Mucosa of stomach (tissue), 1 donor: Measurements from ENCODE around the gene SRRM2.

Experiments
- H3K27me3 ChIP-seq: one replicate; pipeline ENCODE4 v1.7.0; 2013; ENCODE audit warnings: mild to moderate bottlenecking, low read length; ENCODE audit not compliant: control insufficient read depth, insufficient read depth
- H3K36me3 ChIP-seq: one replicate; pipeline ENCODE4 v1.7.0; 2013; ENCODE audit warnings: low read length; ENCODE audit not compliant: control insufficient read depth, insufficient read depth
- H3K4me1 ChIP-seq: one replicate; pipeline ENCODE4 v1.7.0; 2013; ENCODE audit warnings: mild to moderate bottlenecking, low read length; ENCODE audit not compliant: control insufficient read depth, insufficient read depth
- H3K4me3 ChIP-seq: one replicate; pipeline ENCODE4 v1.7.0; 2013; ENCODE audit warnings: low read length
- H3K9ac ChIP-seq: one replicate; pipeline ENCODE4 v1.7.0; 2013; ENCODE audit warnings: mild to moderate bottlenecking, low read length, moderate library complexity
- H3K9me3 ChIP-seq: one replicate; pipeline ENCODE4 v1.7.0; 2013; ENCODE audit warnings: mild to moderate bottlenecking, low read length, moderate library complexity; ENCODE audit not compliant: control insufficient read depth
- donor health status: Pancreatic carcinoma.

Gene SRRM2

GRCh38 chr16:2819939-2820835, 67.7 kb downstream of the SRRM2 start:
- no peak overlapping the region for H3K9ac ChIP-seq
- H3K36me3 ChIP-seq: no peaks in the 10 kb centered on the region
- H3K27me3 ChIP-seq: peaks cover 5% of the 10 kb centered on the region
- peaks cover 8% of the 10 kb centered on the region for H3K4me1 ChIP-seq
- no peaks in the 10 kb centered on the region for H3K9me3 ChIP-seq
- H3K4me3 ChIP-seq: no peak overlapping the region
